H9 (cell line): Measurements from ENCODE around the gene APOLD1. TPM values are rescaled to one million over a fixed set of nuclear protein-coding genes. Genes with fewer than 3 reads are reported as not detected.
A peak's percentile ranks its signal among the peaks of the same experiment; 100 is the strongest.

ENCODE experiments used
- DNase-seq: peaks from one replicate; pipeline ENCODE4 v3.0.0-alpha.2; 2017
- H2AFZ ChIP-seq: one replicate; pipeline ENCODE4 v1.6.1; 2013; ENCODE audit warnings: mild to moderate bottlenecking, low read length, control low read depth, moderate library complexity
- H2AK5ac ChIP-seq: 2 replicates; pipeline ENCODE4 v1.6.1; 2013; ENCODE audit warnings: low read length, control low read depth, mixed read lengths; ENCODE audit not compliant: insufficient read length
- H2BK120ac ChIP-seq: one replicate; pipeline ENCODE4 v1.6.1; 2013; ENCODE audit warnings: low read depth, mild to moderate bottlenecking, low read length, control low read depth, inconsistent platforms; ENCODE audit not compliant: poor library complexity, severe bottlenecking
- H2BK12ac ChIP-seq: 2 replicates; pipeline ENCODE4 v1.6.1; 2013; ENCODE audit warnings: low read length, control low read depth, mixed read lengths, low read depth; ENCODE audit not compliant: insufficient read length
- H2BK15ac ChIP-seq: 2 replicates; pipeline ENCODE4 v1.6.1; 2013; ENCODE audit warnings: low read depth, low read length, control low read depth
- H2BK20ac ChIP-seq: one replicate; pipeline ENCODE4 v1.6.1; 2013; ENCODE audit warnings: low read depth, mild to moderate bottlenecking, low read length, control low read depth, inconsistent platforms; ENCODE audit not compliant: poor library complexity, severe bottlenecking
- H2BK5ac ChIP-seq: 2 replicates; pipeline ENCODE4 v1.6.1; 2013; ENCODE audit warnings: low read length, control low read depth, mixed read lengths; ENCODE audit not compliant: insufficient read length
- H3K14ac ChIP-seq: 2 replicates; pipeline ENCODE4 v1.6.1; 2013; ENCODE audit warnings: low read length, control low read depth; ENCODE audit not compliant: insufficient read depth
- H3K18ac ChIP-seq: 2 replicates; pipeline ENCODE4 v1.6.1; 2013; ENCODE audit warnings: low read depth, mild to moderate bottlenecking, mixed read lengths, low read length, control low read depth; ENCODE audit not compliant: insufficient read length
- H3K23ac ChIP-seq: 2 replicates; pipeline ENCODE4 v1.6.1; 2013; ENCODE audit warnings: low read length, control low read depth, mixed read lengths, low read depth; ENCODE audit not compliant: insufficient read length
- H3K23me2 ChIP-seq: 2 replicates; pipeline ENCODE4 v1.6.1; 2013; ENCODE audit warnings: low read depth, mild to moderate bottlenecking, mixed read lengths, low read length, control low read depth; ENCODE audit not compliant: insufficient read length, poor library complexity, severe bottlenecking
- H3K27ac ChIP-seq: 2 replicates; pipeline ENCODE4 v1.5.1; 2013; ENCODE audit warnings: low read length, control low read depth, mixed read lengths, low read depth; ENCODE audit not compliant: insufficient read length
- H3K27me3 ChIP-seq: 2 replicates; pipeline ENCODE4 v1.6.1; 2013; ENCODE audit warnings: low read length, control low read depth, inconsistent platforms; ENCODE audit not compliant: insufficient read depth
- H3K4ac ChIP-seq: 2 replicates; pipeline ENCODE4 v1.6.1; 2013; ENCODE audit warnings: low read depth, mild to moderate bottlenecking, control low read depth, inconsistent platforms, low read length, moderate library complexity
- H3K4me1 ChIP-seq: 2 replicates; pipeline ENCODE4 v1.6.1; 2013; ENCODE audit warnings: low read length, control low read depth, inconsistent platforms; ENCODE audit not compliant: insufficient read depth
- H3K4me2 ChIP-seq: 2 replicates; pipeline ENCODE4 v1.6.1; 2013; ENCODE audit warnings: low read length, control low read depth, mixed read lengths; ENCODE audit not compliant: insufficient read length, insufficient read depth
- H3K56ac ChIP-seq: 2 replicates; pipeline ENCODE4 v1.6.1; 2013; ENCODE audit warnings: low read depth, mild to moderate bottlenecking, mixed read lengths, low read length, control low read depth; ENCODE audit not compliant: insufficient read length
- H3K79me1 ChIP-seq: 2 replicates; pipeline ENCODE4 v1.6.1; 2013; ENCODE audit warnings: low read depth, mild to moderate bottlenecking, moderate library complexity, low read length, control low read depth, inconsistent platforms; ENCODE audit not compliant: insufficient read depth, poor library complexity, severe bottlenecking
- H3K79me2 ChIP-seq: 2 replicates; pipeline ENCODE4 v1.6.1; 2013; ENCODE audit warnings: low read length, control low read depth, inconsistent platforms; ENCODE audit not compliant: insufficient read depth
- H3K9ac ChIP-seq: 2 replicates; pipeline ENCODE4 v1.6.1; 2013; ENCODE audit warnings: low read length, control low read depth, mixed read lengths; ENCODE audit not compliant: insufficient read length; ENCODE audit errors: extremely low read depth
- H3K9me3 ChIP-seq: one replicate; pipeline ENCODE4 v1.6.1; 2013; ENCODE audit warnings: low read depth, low read length, inconsistent platforms; ENCODE audit not compliant: control insufficient read depth
- H3T11ph ChIP-seq: one replicate; pipeline ENCODE4 v1.6.1; 2013; ENCODE audit warnings: mild to moderate bottlenecking, low read length, control low read depth, inconsistent platforms
- H4K20me1 ChIP-seq: one replicate; pipeline ENCODE4 v1.6.1; 2013; ENCODE audit not compliant: control insufficient read depth, insufficient read length, insufficient read depth
- H4K5ac ChIP-seq: 2 replicates; pipeline ENCODE4 v1.6.1; 2013; ENCODE audit warnings: low read depth, mild to moderate bottlenecking, mixed read lengths, low read length, control low read depth; ENCODE audit not compliant: insufficient read length
- H4K8ac ChIP-seq: replicated peaks from 2 replicates; pipeline ENCODE4 v1.6.1; 2013; ENCODE audit warnings: low read length, control low read depth, mixed read lengths, low read depth; ENCODE audit not compliant: insufficient read length
- H4K91ac ChIP-seq: 2 replicates; pipeline ENCODE4 v1.6.1; 2013; ENCODE audit warnings: low read depth, mild to moderate bottlenecking, moderate library complexity, mixed read lengths, low read length, control low read depth; ENCODE audit not compliant: insufficient read length
- H3K27ac Mint-ChIP-seq, 3 experiments: 2 replicates in 2 of 3; 3 replicates in 1 of 3; pipeline ENCODE4 v1.8.0; 2020 to 2021; ENCODE audit warnings: mixed read lengths in 3 of 3, mild to moderate bottlenecking in 1 of 3, moderate library complexity in 1 of 3
- H3K27me3 Mint-ChIP-seq: 2 replicates; pipeline ENCODE4 v1.8.0; 2021; ENCODE audit warnings: low read depth, mild to moderate bottlenecking, moderate library complexity, mixed read lengths
- H3K36me3 Mint-ChIP-seq, 3 experiments: 2 replicates in 2 of 3; 3 replicates in 1 of 3; pipeline ENCODE4 v1.8.0; 2020 to 2021; ENCODE audit warnings: low read depth in 3 of 3, mixed read lengths in 3 of 3; ENCODE audit not compliant: insufficient read depth in 1 of 3
- H3K4me1 Mint-ChIP-seq, 2 experiments: 2 replicates each; pipeline ENCODE4 v1.8.0; 2020; ENCODE audit warnings: mixed read lengths in 2 of 2
- H3K4me3 Mint-ChIP-seq, 2 experiments: 2 replicates in 1 of 2; 3 replicates in 1 of 2; pipeline ENCODE4 v1.8.0; 2020 to 2021; ENCODE audit warnings: mild to moderate bottlenecking in 2 of 2, mixed read lengths in 2 of 2, moderate library complexity in 1 of 2
- H3K9me3 Mint-ChIP-seq, 2 experiments: 2 replicates in 1 of 2; 3 replicates in 1 of 2; pipeline ENCODE4 v1.8.0; 2020; ENCODE audit warnings: mild to moderate bottlenecking in 2 of 2, mixed read lengths in 2 of 2, moderate library complexity in 1 of 2
- WGBS: extraction: QIAGEN DNeasy Blood & Tissue Kit; methylation state at CpG from one replicate; pipeline ENCODE4 v1.1.7; 2013; ENCODE audit warnings: missing lambda C conversion rate, low lambda C conversion rate, mixed read lengths; ENCODE audit not compliant: insufficient read length; ENCODE audit errors: extremely low coverage; 5-methylcytosine and 5-hydroxymethylcytosine counted together
- long read RNA-seq: library from polyadenylated mRNA; unstranded; transcript quantifications from one replicate; pipeline ENCODE4 v2.0.0, GENCODE V29; 2020
- total RNA-seq: library from RNA; stranded (reverse); gene quantifications from 2 replicates; pipeline ENCODE4 v1.2.1, GENCODE V29; 2021
- TF ChIP-seq, protein P1 (sequence below): fragments of 200-600 bp; sonication (generic); conservative IDR thresholded peaks from 3 replicates; pipeline ENCODE4 v1.8.0; 2021; ENCODE audit warnings: antibody characterized with exemption, mild to moderate bottlenecking

APOLD1 gene, protein sequence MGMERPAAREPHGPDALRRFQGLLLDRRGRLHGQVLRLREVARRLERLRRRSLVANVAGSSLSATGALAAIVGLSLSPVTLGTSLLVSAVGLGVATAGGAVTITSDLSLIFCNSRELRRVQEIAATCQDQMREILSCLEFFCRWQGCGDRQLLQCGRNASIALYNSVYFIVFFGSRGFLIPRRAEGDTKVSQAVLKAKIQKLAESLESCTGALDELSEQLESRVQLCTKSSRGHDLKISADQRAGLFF
- 0.48 and 0.70 TPM in 2 replicates for total RNA-seq
- long read RNA-seq, partial matches to known transcripts, result 2 of 19 reads
- long read RNA-seq, other reads (novel, unspliced or antisense), result 17 of 19 reads

- TF ChIP-seq, protein P1, sequence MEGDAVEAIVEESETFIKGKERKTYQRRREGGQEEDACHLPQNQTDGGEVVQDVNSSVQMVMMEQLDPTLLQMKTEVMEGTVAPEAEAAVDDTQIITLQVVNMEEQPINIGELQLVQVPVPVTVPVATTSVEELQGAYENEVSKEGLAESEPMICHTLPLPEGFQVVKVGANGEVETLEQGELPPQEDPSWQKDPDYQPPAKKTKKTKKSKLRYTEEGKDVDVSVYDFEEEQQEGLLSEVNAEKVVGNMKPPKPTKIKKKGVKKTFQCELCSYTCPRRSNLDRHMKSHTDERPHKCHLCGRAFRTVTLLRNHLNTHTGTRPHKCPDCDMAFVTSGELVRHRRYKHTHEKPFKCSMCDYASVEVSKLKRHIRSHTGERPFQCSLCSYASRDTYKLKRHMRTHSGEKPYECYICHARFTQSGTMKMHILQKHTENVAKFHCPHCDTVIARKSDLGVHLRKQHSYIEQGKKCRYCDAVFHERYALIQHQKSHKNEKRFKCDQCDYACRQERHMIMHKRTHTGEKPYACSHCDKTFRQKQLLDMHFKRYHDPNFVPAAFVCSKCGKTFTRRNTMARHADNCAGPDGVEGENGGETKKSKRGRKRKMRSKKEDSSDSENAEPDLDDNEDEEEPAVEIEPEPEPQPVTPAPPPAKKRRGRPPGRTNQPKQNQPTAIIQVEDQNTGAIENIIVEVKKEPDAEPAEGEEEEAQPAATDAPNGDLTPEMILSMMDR, result no peak
- no CpG with 5 or more reads among the region's 14 CpGs for WGBS
- H3K27ac Mint-ChIP-seq, result peak within 1 kb of the TSS in 2 of 3 experiments; percentile 73 to 89; a peak in 3 of 7 replicates
Measured at GRCh38 chr12:12784911-12785814, at the start of gene APOLD1. APOLD1 (plus strand) TSS chr12:12785659; CDS start chr12:12785692, 33 bp downstream.

More at GRCh38 chr12:12784911-12785814, at the start of gene APOLD1:
- Histone ChIP-seq H3K9me3 (no peaks in the 10 kb centered on the region), H3K23me2 (no peaks in the 10 kb centered on the region), H3K14ac (no peak within 1 kb of the TSS), H3K4ac (no peak within 1 kb of the TSS), H3K4me2 (peak within 1 kb of the TSS; percentile 55), H2BK20ac (no peak within 1 kb of the TSS), H2AFZ (no peak within 1 kb of the TSS), H4K20me1 (no peaks in the 10 kb centered on the region), H3K9ac (no peak within 1 kb of the TSS), H3T11ph (no peak within 1 kb of the TSS), H3K27ac (no peak within 1 kb of the TSS), H3K79me2 (no peaks in the 10 kb centered on the region), H2BK15ac (no peak within 1 kb of the TSS), H3K79me1 (no peaks in the 10 kb centered on the region), H3K27me3 (peaks cover 13% of the 10 kb centered on the region; the same call in 1 of the 2 replicates), H2AK5ac (no peak within 1 kb of the TSS), H3K56ac (no peak within 1 kb of the TSS), H2BK120ac (no peak within 1 kb of the TSS), H3K23ac (no peak within 1 kb of the TSS), H2BK5ac (no peak within 1 kb of the TSS), H4K5ac (no peak within 1 kb of the TSS), H4K8ac (no peak within 1 kb of the TSS), H2BK12ac (no peak within 1 kb of the TSS), H3K18ac (peak within 1 kb of the TSS; percentile 21), H4K91ac (no peak within 1 kb of the TSS), H3K4me1 (peaks cover 10% of the 10 kb centered on the region)
- Mint-ChIP-seq H3K4me1 (peaks cover 21 to 25% of the 10 kb centered on the region in 2 experiments), H3K36me3 (no peaks in the 10 kb centered on the region), H3K4me3 (peak within 1 kb of the TSS; percentile 41 to 48; a peak in 4 of 5 replicates), H3K27me3 (peaks cover 48% of the 10 kb centered on the region), H3K9me3 (no peaks in the 10 kb centered on the region; a peak in 2 of 5 replicates)
- DNase-seq, result peak; percentile 77
